OCI-LY1 (cell line): ENCODE results near the gene ZNF777.

Experiments
- CTCF ChIP-seq: fragments of 200-600 bp; sonication (generic), shearing (Covaris generic); IDR thresholded peaks from 2 replicates; pipeline ENCODE4 v1.5.1; 2017; ENCODE audit warnings: mild to moderate bottlenecking, antibody characterized with exemption, low read length, moderate library complexity, mixed read lengths
- EZH2 ChIP-seq: fragments of 200-600 bp; sonication (generic), shearing (Covaris generic); IDR thresholded peaks from 2 replicates; pipeline ENCODE4 v1.8.0; 2017; ENCODE audit warnings: borderline replicate concordance, mixed run types, mild to moderate bottlenecking, antibody characterized with exemption, low read length, moderate library complexity, mixed read lengths

- TF ChIP-seq CTCF: no peak
- no peak for TF ChIP-seq EZH2
These were observed 46.7 kb downstream of the ZNF777 start for GRCh38 chr7:149414171-149414570.
